ENCODE results near the gene CCDC187. TPM values are rescaled to one million over a fixed set of nuclear protein-coding genes. Genes with fewer than 3 reads are reported as not detected.
"Not testable (repeated sequence)": the region's sequence is repeated elsewhere in the genome, so short reads cannot be mapped to it uniquely, and the experiment has no call there.

Gene CCDC187
- polyA plus RNA-seq (ENCODE audit: insufficient read length in 4 of 4), result 1 to 10 TPM in 3 of 4 donors, under 1 TPM in 1; 0.07 to 4.7 (median 2.2) TPM

DNA sequence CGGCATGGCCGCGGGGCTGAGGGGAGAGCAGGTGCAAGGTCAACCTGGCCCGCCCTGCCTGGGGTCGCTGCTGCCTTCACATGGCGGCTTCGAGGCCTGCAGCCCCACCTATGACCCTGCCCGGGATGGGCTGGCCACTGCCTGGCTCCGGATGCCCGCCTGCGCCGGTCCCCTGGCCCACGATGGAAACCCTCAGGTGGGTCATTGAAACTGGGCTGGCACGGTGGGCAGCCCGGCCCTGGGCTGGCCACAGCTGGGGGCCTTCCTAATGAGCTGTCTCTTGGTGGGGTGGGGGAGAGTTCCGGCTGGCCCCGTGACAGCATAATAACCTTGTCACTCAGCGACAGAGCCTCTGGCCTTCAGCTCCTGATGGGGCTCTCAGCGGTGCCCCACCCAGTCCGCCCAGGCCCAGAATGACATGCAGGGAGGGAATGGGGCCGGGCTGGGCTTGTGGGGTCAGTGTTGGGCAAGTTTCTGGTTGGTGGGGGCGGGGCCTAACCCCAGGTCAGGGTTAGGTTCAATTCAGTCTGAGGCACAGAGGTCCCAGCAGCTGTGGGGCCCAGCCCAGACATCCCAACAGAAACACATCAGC is at the start of gene CCDC187:
TSS of gene CCDC187 (minus strand) at position 270 of the 592 bp plus-strand sequence. CDS start at position 6, 264 bp downstream.
- DNase-seq (ENCODE audit: low read depth in 4 of 4, low spot score in 3 of 4), result no peak

DNA sequence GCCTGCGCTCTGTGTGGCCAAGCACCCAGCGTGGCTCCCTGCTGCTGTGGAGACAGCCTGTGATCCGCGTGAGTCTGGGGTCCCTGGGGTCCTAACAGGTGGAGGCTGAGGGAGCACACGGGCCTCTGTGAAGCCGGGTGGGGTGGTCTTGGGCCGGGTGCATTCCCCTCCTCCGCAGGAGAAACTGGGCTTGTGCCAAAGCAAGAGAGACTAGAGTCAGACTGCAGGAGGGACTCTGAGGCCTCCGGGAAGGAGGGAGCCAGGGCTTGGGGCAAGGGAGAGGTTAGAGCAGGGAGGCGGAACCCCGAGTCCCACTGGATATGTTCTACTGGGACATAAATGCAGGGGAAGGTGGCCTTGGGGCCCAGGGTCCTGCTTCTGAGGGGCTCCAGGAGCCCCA is 49.2 kb upstream of the CCDC187 start:
- DNase-seq (ENCODE audit: low read depth in 4 of 4, low spot score in 3 of 4), result no peak

DNA sequence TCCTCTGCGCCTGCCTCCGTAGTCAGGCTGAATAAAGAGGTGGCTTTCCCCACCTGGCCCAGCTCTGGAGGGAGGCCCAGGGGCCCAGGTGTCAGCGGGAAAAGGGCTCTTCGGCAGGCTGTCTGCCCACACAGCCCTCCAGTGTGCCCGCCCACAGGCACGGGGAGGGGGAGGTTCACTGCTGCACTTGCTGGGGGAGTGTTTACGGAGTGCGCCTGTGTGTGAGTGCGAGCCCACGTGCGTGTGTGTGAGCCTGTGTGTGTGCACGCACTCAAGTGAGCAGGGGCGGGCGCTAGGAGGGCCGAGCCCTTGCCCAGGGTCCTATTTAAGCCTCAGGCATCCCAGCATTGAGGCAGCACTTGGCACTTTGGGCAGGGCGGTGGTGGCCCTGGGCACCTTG is 48.8 kb upstream of the CCDC187 start:
- no peak for DNase-seq (ENCODE audit: low read depth in 4 of 4, low spot score in 3 of 4)

- DNase-seq (ENCODE audit: low read depth in 4 of 4, low spot score in 3 of 4), result not testable (repeated sequence)
Measured at GRCh38 chr9:136351868-136352267, 48.0 kb upstream of the CCDC187 start.

GRCh38 chr9:136351252-136351800 is 47.4 kb upstream of the CCDC187 start:
- DNase-seq (ENCODE audit: low read depth in 4 of 4, low spot score in 3 of 4), result no peak

DNA sequence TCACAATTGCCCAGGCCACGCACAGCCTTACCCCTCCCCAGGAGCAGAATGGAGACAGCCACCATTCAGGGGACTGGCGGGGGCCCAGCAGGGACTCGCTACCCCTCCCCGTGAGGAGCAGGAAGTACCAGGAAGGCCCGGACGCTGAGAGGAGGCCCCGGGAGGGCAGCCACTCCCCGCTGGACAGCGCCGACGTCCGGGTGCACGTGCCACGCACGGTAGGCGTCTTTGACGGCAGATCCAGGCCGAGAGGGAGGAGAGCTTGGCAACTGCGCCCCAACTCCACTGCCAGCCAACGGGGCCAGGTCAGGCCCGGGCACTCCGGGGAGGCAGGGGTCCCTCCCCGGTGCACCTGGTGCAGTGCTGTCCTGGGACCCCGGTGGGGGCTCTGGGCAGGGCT is 45.7 kb upstream of the CCDC187 start:
- DNase-seq (ENCODE audit: low read depth in 4 of 4, low spot score in 3 of 4), result no peak

DNA sequence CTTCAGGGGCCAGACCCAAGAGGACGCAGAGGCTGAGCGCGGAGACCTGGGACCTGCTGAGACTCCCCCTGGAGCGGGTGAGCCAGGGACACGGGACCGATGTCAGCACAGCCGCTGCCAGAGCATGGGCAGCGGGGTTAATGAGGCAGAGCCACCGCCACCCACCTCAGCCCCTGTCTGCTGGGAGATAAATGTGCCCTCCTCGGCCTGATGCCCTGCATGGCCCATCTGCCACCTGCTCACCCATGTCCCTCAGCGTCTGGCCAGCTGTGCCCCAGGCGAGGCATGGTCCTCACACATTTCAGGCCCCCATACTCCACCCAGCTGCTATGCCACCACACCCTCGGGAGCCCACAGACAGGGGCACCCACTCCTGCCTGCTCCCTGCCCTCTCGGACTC is 44.8 kb upstream of the CCDC187 start:
- DNase-seq (ENCODE audit: low read depth in 4 of 4, low spot score in 3 of 4), result no peak

GRCh38 chr9:136347472-136348256 is 43.8 kb upstream of the CCDC187 start:
- DNase-seq (ENCODE audit: low read depth in 4 of 4, low spot score in 3 of 4), result no peak

GRCh38 chr9:136346927-136347465 is 43.1 kb upstream of the CCDC187 start:
- DNase-seq (ENCODE audit: low read depth in 4 of 4, low spot score in 3 of 4), result no peak

DNA sequence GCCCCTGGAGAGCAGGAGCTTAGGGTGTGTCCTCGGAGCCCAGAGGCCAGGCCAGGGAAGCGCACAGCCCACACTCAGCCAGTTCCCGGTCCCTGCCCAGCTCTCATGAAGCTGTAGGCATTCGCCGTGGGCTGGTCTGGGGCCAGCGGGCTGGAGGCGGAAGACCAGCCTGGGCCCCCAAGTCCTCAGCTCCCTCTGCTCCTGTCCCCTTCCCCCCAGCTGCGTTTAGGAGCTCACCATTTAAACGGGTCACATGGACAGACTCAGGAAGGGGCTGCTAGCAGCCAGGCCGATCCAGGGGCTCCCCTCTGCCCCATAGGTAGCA is 42.2 kb upstream of the CCDC187 start:
- DNase-seq (ENCODE audit: low read depth in 4 of 4, low spot score in 3 of 4), result no peak

GRCh38 chr9:136345281-136346156 is 41.6 kb upstream of the CCDC187 start:
- no peak for DNase-seq (ENCODE audit: low read depth in 4 of 4, low spot score in 3 of 4)

- no peak for DNase-seq (ENCODE audit: low read depth in 4 of 4, low spot score in 3 of 4)
Measured at GRCh38 chr9:136344544-136345280, 40.8 kb upstream of the CCDC187 start.

DNA sequence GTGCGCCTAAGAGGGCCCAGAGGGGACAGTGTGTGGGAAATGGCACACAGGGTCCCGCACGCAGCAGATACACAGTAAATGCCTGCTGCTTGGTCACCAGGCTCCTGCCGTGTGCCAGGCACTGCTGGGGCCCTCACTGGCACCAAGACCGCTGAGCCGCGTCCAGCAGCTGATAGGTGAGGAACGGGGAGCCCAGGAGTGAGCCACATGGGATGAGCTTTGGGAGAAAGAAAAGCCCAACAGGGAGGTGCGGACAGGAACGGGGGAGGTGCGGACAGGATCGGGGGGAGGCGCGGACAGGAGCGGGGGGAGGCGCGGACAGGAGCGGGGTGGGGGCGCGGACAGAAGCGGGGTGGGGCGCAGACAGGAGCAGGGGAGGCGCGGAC is 40.0 kb upstream of the CCDC187 start:
- no peak for DNase-seq (ENCODE audit: low read depth in 4 of 4, low spot score in 3 of 4)

GRCh38 chr9:136343121-136343883 is 39.4 kb upstream of the CCDC187 start:
- no peak for DNase-seq (ENCODE audit: low read depth in 4 of 4, low spot score in 3 of 4)

GRCh38 chr9:136342181-136343120 is 38.6 kb upstream of the CCDC187 start:
- peak in 1 of 4 donors; percentile 60 for DNase-seq (ENCODE audit: low read depth in 4 of 4, low spot score in 3 of 4)

- no peak for DNase-seq (ENCODE audit: low read depth in 4 of 4, low spot score in 3 of 4)
Measured at GRCh38 chr9:136341769-136342168, 37.9 kb upstream of the CCDC187 start.

GRCh38 chr9:136341042-136341655 is 37.3 kb upstream of the CCDC187 start:
- DNase-seq (ENCODE audit: low read depth in 4 of 4, low spot score in 3 of 4), result no peak
